ENCODE results near the gene NME3. TPM values are rescaled to one million over a fixed set of nuclear protein-coding genes. Genes with fewer than 3 reads are reported as not detected.

The NME3 gene
- total RNA-seq, 1 experiment from 2014 or later = 103 TPM

DNA sequence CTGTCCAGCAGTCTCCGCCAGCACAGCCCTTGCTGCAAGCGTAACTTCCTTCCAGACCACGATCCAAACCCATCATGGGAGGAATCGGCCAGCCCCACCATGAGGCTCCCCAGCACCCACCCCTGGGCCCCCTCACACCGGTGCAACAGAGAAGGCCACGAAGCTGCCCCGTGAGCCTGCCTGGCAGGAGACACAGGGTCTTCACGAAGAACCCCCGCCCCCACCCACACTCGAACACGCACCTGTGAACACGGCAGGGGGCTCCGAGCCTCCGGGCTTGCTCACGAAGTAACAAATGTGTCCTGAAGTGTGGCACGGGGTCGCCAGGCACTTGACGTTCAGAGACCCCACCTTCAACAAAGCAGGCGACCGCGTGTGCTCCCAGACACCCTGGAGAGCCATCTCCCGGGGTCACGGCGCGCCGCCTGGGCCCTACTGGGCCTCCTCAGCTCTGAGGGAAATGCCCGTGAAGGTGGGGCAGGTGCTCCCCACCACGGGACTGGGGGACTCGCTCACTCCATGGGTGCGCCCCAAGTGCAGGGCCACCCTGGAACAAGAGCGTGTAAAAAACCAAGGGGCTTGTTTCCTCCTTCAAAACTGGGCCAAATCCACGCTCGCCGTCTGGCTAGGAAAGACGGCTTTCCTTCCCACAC lies 47.7 kb upstream of the NME3 start (continued):
- TF ChIP-seq, protein P1, sequence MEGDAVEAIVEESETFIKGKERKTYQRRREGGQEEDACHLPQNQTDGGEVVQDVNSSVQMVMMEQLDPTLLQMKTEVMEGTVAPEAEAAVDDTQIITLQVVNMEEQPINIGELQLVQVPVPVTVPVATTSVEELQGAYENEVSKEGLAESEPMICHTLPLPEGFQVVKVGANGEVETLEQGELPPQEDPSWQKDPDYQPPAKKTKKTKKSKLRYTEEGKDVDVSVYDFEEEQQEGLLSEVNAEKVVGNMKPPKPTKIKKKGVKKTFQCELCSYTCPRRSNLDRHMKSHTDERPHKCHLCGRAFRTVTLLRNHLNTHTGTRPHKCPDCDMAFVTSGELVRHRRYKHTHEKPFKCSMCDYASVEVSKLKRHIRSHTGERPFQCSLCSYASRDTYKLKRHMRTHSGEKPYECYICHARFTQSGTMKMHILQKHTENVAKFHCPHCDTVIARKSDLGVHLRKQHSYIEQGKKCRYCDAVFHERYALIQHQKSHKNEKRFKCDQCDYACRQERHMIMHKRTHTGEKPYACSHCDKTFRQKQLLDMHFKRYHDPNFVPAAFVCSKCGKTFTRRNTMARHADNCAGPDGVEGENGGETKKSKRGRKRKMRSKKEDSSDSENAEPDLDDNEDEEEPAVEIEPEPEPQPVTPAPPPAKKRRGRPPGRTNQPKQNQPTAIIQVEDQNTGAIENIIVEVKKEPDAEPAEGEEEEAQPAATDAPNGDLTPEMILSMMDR (IDR thresholded peaks at IDR 0.05 in 2 of 3, conservative IDR thresholded peaks at IDR 0.05 in 1 of 3; ENCODE audit: borderline replicate concordance in 1 of 3, insufficient read depth in 1 of 3, low read depth in 2 of 3, low read length in 2 of 3) = no peak
- TF ChIP-seq EZH2 (IDR thresholded peaks at IDR 0.05) = no peak
- TF ChIP-seq SP1 (IDR thresholded peaks at IDR 0.05; ENCODE audit: low read depth) = no peak
- no peak for TF ChIP-seq ELF1 (IDR thresholded peaks at IDR 0.05; ENCODE audit: borderline replicate concordance, low read depth)

GRCh38 chr16:1818204-1818872 lies 47.0 kb upstream of the NME3 start:
- Histone ChIP-seq H3K4me1 (ENCODE audit: control insufficient read depth in 1 of 2, insufficient read depth in 2 of 2, low read length in 2 of 2) (no peaks in the 10 kb centered on the region), H3K79me2 (ENCODE audit: insufficient read depth, low read length) (no peaks in the 10 kb centered on the region), H3K4me2 (ENCODE audit: low read length) (no peak overlapping the region), H3K9me3 (ENCODE audit: control insufficient read depth in 1 of 2, insufficient read depth in 1 of 2, low read depth in 1 of 2, low read length in 2 of 2) (no peaks in the 10 kb centered on the region), H2AFZ (ENCODE audit: low read depth, low read length, poor library complexity, severe bottlenecking) (no peak overlapping the region), H3K27me3 (ENCODE audit: insufficient read depth, low read length) (no peaks in the 10 kb centered on the region), H3K4me3 (replicated peaks in 1 of 2; ENCODE audit: low read depth in 1 of 2, low read length in 2 of 2) (no peak overlapping the region), H3K27ac (ENCODE audit: low read depth, low read length) (no peak overlapping the region), H4K20me1 (ENCODE audit: insufficient read depth) (no peaks in the 10 kb centered on the region), H3K36me3 (ENCODE audit: control insufficient read depth in 1 of 2, insufficient read depth in 2 of 2, low read length in 2 of 2) (0 out of 4 replicates have a peak, but pooled peaks cover 2 to 5% of the 10 kb centered on the region in 2 experiments), H3K9me2 (ENCODE audit: insufficient read depth) (no peaks in the 10 kb centered on the region), H3K9ac (ENCODE audit: low read length) (no peak overlapping the region)
- no peak for DNase-seq (ENCODE audit: low read depth, low spot score)
- TF ChIP-seq YY1 (IDR thresholded peaks at IDR 0.05; ENCODE audit: extremely low read depth, insufficient replicate concordance, low read depth, low read length) (no peak), CEBPB (IDR thresholded peaks at IDR 0.05; ENCODE audit: low read depth) (no peak), RAD21 (IDR thresholded peaks at IDR 0.05; ENCODE audit: low read depth) (no peak), EZH2 (IDR thresholded peaks at IDR 0.05) (no peak), POLR2A (IDR thresholded peaks at IDR 0.05; ENCODE audit: borderline replicate concordance, extremely low read depth, insufficient read depth, insufficient read length) (no peak), POLR2AphosphoS5 (IDR thresholded peaks at IDR 0.05; ENCODE audit: low read depth, low read length) (no peak), MAX (IDR thresholded peaks at IDR 0.05) (no peak), CBX3 (IDR thresholded peaks at IDR 0.05; ENCODE audit: low read depth) (no peak), ZBTB33 (IDR thresholded peaks at IDR 0.05; ENCODE audit: extremely low read depth, insufficient replicate concordance, low read length) (no peak), ZFX (IDR thresholded peaks at IDR 0.05) (no peak), TCF7L2 (IDR thresholded peaks at IDR 0.05; ENCODE audit: borderline replicate concordance, extremely low read depth, insufficient read depth, insufficient read length) (no peak), JUND (IDR thresholded peaks at IDR 0.05) (no peak), SRF (IDR thresholded peaks at IDR 0.05; ENCODE audit: low read depth) (no peak)
- TF ChIP-seq, protein P1 (IDR thresholded peaks at IDR 0.05 in 2 of 3, conservative IDR thresholded peaks at IDR 0.05 in 1 of 3; ENCODE audit: borderline replicate concordance in 1 of 3, insufficient read depth in 1 of 3, low read depth in 2 of 3, low read length in 2 of 3) = no peak
- ATAC-seq = no peak
- ChIA-PET POLR2A (no interaction called here), RAD21 (ENCODE audit: low non-redundant PET in 1 of 2, low total read pairs in 2 of 2, uncharacterized antibody in 2 of 2, unreplicated experiment in 2 of 2) (no interaction called here), CTCF (no interaction called here)
- intact Hi-C loops (cut with micrococcal nuclease) = no loop called here
- BruUV-seq (replicated peaks) = no TSS peak
